Stimulated activated CD4-positive, alpha-beta T cell treated with anti-CD3 and anti-CD28 coated beads, Interleukin-2, amount 100 ng/mL, for 24 hours (primary cell): ENCODE results near the gene IFT27.

Source experiments
- DNase-seq, 2 donors: peaks; one replicate each; pipeline ENCODE4 v3.0.0-alpha.2; 2020

IFT27 gene, protein sequence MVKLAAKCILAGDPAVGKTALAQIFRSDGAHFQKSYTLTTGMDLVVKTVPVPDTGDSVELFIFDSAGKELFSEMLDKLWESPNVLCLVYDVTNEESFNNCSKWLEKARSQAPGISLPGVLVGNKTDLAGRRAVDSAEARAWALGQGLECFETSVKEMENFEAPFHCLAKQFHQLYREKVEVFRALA

DNA sequence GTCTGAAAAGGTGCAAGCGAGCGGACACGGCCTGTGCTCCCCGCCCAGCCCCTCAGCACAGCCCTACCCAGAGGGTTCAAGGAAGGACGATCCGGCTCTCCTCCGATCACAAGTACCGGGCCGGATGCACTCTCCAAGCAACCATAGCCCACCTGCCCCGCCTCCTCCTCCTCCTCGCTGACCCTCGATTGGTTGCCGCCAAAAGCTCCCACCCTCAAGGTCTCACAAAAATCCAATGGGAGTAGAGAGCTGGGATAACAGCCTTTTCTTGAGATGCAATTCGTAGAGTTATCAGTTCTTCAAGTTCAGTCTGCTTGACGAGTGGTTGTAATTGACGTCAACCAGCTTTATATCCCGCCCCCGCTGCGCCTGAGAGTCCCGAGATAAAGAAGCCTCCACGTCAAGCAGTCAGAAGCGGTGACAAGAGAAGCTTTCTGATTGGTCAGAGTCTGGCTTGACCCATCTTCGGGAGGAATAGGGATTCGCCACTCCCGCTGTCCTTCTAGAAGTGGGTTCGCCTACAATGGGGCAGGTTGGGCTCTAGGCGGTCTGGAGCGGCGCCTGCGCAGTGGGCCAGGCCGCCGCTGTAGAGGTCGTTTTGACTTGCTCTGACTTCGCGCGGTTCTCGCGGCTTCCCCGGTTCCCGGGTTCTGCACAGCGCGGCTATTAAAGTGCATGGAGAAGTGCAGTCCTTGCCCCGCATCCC lies at the start of gene IFT27:
Gene IFT27, minus strand, starts transcription at position 156 of the 706 bp plus-strand sequence. CDS start 412 bp downstream, outside the sequence.
- peak; percentile 94 to 97 for DNase-seq

DNA sequence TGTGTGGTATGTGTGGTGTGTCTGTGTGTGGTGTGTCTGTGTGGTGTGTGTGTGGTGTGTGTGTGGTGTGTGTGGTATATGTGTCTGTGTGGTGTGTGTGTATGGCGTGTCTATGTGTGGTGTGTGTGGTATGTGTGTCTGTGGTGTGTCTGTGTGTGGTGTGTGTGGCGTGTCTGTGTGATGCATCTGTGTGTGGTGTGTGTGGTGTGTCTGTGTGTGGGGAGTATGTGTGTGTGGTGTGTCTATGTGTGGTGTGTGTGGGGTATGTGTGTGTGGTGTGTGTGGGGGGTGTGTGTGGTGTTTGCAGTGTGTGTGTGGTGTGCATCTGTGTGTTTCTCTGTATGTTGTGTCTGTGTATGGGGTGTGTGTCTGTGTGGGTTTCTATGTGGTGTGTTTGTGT lies 48.7 kb upstream of the IFT27 start:
- no peak for DNase-seq

DNA sequence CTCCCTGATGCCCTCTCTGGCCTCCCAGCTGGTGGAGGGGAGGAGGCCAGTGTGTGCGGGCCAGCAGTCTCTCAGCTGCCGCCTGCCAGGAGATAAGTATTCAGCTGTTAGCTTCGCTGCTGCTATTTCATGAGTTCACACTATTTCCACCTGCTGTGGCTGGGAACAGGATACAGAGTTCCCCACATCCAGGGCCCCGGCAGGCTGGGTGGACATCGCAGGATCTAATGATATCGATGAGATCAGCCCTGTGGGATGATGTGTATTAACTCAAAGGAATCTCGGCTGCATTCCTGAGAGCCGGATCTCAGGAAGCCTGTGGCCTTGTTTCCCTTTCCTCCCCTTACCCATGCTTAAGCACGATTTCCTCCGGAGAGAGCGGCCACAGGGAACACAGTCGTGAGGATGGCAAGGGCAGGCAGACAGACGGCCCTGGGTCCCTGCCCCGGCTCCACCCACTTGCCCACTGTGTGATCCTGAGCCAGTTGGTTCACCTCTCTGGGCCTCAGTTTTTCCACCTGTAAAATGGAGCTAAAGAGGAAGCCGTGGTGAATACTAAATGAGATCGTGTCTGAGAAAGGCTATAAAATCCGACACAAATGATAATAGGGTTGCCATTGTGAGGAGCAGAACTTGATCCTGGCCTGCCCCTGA lies 47.4 kb upstream of the IFT27 start:
- no peak for DNase-seq

DNA sequence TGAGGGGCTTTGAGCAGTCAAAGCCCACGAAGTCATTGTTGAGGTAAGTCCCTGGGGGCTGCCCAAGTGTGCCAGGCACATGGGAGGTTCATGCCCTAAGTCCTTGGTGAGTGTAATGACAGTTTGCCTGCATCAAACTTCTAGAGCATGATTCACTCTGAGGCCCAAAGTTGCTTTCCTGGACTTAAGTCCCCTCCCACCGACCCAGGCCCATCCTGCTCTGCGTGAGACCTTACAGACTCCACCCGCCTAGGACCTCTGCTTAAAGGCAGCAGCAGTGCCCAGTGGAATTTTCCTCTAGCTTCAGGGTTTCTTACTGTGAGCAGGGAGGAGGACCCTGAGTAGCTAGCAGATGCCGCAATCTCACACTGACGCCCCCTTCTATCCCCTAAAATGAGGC lies 46.7 kb upstream of the IFT27 start:
- DNase-seq: no peak

DNA sequence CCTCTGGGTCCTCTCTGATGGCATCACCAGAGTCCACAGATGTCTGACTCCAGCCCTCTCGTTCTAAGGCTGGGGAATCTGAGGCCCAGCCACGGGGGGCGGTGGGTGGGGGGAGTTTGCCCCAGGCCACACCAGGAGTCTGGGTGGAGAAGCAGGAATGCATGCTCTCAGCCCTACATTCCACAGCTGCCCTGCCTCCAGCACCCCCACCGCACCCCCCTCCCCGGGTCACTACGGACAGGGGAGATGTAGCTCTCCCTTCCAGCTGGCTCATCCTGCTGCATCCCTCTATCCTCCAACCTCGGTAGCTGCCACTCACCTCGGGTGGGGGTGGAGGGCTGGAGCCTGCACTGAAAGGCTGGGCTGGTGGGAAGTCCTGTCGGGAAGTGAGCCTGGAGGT lies 43.2 kb upstream of the IFT27 start:
- DNase-seq: no peak

DNA sequence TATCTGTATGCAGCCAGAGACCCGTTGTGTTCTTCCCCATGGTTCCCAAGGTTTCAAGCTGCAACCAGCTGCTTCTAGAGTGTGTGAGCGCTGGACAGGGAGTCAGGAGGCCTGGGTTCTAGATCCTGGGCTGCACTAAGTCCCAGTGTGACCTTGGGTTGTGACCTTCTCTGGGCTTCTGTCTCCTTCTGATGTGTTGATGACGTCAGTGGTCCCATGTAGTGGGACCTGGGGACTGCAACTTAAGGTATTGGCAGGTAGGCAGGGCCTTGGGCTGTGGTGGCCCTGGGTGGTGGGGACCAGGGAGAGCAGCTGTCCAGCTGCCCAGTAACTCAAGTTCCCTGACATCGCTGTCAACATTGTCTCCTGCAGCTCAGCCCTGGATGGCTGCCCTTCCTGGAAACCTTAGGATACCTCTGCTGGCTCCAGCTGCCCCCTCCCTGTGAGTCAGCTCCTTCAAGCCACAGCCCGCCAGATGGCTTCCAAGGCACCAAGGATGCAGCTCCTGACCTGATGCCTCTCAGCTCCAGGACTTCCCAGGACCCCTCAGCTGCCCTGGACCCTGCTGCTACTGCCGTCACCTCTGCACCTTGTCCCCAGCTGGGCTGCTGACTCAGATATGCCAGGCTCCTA lies 42.2 kb upstream of the IFT27 start:
- no peak for DNase-seq

DNA sequence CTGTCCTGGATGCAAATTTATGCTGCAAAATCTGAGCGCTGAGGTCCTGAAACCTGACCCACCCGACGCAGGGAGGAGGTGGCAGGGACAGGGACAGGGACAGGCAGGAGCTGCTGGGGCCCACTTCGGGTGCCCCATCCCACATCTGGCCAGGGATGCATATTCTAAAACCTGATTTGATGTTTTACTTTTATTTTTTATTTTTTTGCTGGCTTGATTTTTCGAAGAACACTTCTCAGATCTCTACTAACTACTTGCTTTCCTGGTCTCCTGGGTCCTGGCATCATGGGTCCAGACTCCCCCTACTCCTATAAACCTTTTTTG lies 41.6 kb upstream of the IFT27 start:
- no peak for DNase-seq

DNA sequence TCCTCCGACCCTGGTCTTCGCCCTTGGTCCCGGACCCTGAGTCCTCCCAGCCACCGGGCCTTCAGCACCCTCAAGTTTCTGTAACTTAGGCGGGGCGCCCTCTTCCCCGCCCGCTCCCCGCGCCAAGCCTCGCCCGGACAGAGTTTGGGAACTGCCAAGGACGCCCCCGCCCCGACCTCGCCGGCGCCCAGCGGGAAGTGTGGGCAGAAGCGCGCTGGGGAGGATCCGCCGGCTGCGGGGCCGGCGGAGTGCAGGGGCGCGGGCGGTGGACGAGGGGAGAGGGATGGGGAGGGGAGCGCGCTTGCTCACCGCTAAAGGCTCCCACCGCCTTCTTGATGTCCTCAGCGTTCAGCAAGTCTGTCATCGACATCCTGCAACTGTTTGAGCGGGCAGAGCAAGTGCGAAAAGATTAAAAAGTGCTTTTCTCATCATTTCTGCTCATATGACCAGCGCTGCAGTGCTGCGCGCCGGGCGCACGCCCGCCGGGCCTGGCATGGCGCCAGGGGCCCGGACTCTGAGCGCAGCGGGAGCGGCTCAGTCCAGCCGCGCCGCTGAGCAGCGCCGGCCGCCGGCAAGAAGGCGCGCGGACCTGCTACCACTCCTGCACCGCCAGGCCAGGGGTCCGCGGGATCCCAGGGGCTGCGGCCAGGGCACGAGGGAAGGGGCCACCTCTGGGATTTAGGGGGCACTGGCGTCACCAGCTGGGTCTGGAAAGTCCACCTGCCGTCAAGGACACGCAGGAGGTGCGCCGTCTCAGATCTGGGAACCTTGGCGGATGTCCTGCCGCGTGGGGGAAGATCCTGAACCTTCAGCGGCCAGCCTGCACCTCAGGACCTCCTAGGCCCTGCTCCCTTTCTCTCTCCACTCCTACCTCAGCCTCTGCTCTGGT lies 41.0 kb upstream of the IFT27 start, which contains the start of gene PVALB:
Gene PVALB, minus strand, starts transcription at position 400 of the 889 bp plus-strand sequence. Its CDS starts 30 bp downstream, at position 370.
- DNase-seq: peak in 1 of 2 donors; percentile 13

DNA sequence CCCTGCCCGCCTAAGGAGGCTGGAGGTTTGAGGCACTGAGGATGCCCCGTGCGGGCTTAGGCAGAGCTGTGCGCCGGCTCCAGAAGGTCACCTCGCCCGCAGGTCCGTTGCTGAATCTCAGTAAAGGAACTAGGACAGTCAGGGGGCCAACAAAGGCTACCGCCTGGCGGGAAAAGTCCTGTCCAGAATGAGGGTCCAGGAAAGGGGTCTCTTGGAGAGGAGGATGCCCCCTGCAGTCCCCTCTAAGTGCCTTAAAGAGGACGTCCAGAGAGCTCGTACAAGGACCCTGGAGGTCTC lies 40.4 kb upstream of the IFT27 start:
- DNase-seq: peak in 1 of 2 donors; percentile 5

DNA sequence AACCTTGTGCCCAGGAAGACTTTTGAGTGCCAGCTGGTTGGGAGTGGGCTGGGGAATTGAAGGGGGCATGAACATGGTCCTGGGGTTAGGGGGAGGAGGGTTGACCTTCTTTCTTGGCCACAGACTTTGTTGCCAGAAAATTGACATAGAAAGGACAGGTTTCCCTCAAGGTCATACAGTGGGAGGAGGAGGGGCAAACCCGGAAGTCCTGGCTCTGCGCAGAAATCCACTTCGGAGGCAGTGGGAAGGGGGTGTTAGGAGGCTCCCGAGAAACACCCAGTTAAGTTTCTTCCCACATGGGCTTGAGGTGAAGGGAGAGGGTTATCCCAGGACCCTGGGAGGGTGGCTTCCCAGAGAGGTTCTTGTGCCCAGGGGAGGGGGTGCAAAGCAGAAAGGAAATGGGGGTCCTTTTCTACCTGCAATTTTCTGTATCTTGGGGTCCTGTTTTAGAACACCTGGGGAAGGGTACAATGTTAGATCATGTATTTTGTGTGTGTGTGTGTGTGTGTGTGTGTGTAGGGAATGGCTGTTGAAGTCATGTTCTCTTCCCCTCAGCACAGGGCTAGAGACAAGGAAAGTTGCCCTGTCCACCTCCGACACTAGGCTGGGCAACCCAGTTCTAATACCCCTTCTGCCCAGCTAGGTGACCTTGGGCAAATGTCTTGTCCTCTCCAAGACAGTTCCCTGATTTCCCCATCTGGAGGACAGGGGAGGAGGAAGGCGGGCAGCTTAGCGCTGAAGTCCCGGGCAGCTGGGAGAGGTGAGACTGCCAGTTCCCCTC lies 39.8 kb upstream of the IFT27 start:
- no peak for DNase-seq

DNA sequence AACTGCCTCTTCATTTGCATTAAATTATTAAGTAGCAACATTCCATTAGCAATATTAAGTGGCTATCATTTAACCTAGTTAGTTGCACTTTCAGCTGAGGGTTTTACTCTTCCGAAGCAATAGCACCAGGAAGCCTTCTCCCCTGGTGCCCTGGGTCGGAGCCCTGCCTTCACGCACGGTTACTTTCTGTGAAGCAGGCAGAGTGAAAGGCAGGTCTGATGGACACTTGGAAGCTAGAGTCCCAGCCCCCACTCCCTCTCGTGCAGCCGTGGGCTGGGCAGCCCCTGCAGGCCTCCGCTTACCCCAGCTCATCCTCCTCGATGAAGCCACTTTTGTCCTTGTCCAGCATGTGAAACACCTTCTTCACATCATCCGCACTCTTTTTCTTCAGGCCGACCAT lies 38.9 kb upstream of the IFT27 start:
- DNase-seq: no peak

DNA sequence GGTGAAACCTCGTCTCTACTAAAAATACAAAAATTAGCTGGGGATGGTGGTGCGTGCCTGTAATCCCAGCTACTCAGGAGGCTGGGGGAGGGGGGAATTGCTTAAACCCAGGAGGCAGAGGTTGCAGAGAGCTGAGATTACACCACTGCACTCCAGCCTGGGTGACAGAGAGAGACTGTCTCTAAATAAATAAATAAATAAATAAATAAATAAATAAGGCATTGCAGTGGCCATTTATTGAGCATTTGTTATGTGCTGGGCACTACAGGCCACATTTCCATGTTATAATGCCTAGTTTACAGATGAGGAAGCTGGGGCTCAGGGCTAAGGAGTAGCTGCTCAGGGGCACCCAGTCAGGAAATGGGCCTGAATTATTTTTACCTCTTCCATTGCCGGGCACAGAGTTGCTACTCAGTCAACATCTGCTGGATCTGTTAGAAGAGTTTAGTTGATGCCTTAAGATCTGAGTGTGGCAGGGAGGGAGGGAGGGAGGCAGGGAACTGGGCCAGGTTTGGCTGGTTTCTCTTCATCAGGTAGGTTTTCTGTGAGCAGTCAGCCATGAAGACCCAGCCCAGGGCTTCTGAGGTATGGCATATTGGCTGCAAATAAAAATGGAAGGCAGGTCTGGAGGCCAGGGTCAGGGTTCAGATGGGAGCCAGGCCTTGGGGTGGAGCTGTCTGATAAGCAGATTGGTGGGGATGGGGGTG lies 35.3 kb upstream of the IFT27 start:
- no peak for DNase-seq

DNA sequence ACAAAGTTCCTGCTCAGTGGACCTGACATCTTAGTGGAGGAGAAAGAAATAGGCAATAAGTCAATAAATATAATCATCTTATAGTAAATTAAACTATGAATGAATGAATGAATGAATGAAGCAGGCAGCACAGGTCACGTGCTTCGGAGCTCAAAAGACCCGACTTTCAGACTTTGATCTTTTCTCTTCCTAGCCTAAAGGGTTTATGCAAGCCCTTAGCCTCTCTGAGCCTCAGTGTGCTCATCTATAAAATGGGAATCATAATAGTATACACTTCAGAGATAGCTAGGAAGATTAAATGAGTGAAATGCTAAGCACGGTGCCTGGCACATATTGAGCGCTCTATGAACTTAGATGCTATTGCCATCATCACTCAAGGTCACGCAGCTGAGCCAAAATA lies 33.4 kb upstream of the IFT27 start:
- no peak for DNase-seq

DNA sequence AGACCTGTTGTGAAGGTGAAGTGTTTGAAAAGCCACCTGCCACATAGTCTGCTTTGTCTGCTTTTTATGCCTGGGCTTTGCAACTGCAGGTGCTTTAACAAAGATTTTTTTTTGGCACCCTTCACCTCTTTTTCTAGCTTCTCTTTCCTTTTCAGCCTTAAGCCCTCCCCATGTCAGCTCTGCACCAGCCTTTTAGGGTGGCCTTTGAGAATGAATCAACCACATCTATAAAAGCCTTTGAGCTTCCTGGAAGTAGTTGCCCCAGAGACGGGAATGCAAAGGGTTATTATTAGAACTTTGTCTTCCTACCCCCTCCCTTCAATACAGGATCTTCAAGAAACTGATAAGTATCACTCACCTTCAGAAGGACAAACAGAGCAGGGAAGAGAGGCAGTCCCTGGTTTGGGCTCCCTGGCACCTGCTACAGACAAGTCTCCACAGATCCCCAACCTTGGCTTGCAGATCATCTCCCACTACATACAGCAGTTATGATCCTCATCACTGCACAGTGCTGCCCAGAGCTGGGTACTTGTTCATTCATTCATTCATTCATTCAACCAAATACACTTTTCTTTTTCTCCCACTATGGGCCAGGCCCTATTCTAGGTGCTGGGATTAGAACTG lies 32.9 kb upstream of the IFT27 start:
- DNase-seq: no peak

DNA sequence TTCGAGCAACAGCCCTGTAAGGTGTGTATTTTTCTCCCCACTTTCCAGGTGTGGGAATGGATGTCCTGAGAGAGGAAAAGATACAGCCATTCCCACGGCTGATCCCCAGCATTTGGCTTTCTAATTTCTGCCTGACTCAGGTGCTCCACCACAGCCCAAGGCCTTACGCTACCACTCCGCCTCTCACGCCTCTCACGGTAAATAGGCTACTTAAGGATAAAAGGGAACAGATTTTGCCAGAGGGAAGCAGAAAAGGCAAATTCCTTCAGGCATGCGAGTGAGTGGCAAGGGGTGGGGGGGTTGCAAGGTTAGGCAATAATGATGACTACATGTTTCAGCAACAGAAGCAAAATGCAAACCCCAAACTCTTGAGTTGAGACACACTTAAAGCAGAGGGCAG lies 31.7 kb upstream of the IFT27 start:
- DNase-seq: no peak

DNA sequence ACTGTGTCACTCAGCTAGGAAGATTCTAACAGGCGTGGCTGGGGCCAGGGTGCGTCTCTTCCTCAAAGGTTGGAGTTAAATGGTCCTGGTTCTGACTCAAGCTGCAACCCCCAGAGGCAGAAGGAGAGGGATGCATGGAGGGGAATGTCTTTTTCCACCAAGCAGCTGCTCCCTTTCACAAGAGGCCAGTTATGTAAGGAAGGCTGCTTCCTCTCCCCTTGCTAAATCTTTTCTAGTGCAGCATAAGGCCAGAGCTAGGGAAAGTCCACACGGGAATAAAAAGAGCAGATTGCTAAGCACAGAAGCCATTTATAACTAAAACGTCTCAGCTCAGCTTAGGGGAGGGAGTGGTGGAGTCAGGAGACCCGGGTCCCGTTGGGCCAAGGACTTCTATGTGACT lies 30.9 kb upstream of the IFT27 start:
- DNase-seq: no peak

DNA sequence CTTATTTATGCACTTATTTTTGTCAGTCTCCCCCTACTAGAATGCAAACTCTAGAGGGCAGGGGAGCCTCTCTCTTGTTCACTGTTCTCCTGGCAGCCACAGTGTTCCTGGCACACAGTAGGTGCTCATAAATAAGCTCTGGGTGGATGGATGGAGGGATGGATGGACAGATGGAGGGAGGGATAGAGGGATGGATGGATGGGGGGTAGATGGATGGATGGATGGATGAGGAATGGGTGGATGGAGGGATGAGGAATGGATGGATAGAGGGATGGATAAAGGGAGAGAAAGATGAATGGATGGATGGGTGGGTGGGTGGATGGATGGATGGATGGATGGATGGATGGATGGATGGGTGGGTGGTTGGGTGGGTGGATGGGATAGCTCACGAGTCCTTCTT lies 27.4 kb upstream of the IFT27 start:
- DNase-seq: no peak

DNA sequence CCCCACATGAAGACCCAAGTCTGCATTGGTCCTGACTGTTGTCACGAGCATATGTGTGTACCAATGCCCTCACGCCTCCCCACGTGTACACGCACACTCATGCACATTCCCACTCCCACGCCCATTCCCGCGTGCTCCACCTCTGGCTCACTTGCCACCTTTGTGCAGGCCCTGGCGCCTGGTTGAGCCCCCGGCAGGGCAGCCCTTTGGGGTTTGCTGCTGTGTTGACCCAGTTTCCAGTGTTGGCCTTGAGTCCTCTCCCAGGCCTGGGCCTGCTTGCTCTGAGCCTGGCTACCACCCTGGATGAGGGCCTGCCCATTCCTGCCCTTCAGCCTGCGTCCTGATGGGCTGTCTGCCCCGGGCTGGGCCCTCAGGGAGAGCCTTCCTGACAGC lies 22.8 kb upstream of the IFT27 start:
- DNase-seq: no peak

DNA sequence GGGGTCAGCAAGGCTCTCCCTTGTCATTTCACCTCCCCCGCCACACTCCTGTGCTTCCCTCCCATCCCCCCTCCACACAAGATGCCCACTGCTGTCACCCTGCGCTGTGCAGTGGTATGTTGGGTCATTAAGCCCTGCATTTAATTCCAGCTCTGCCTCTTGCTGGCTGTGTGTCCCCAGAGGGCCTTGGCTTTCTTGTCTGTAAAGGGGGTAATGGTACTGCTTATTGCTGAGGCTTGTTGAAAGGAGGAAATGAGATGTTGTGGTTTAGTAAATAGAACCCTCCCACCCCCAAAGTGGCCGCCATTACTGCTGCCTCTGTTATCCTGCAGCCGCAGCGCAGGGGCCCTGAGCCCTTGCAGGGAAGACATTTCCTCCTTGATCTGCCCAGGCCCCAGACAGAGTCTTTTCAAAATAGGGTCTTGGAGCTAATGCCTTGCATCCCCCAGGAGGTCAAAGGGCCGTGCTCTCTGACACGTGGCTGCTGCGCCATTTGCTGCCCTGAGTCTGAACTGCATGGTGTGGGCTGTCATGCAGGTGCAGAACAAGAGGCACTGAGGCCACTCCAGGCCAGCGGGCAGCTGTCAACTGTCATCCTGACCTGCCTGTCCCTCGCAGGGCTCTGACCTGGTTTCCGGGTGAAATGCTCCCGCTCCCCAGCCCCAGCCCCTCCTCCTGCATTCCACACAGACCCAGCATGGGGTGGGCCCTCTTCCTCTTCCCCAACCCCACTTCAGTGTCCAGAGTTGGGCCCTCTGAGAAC lies 22.2 kb upstream of the IFT27 start:
- DNase-seq: no peak

DNA sequence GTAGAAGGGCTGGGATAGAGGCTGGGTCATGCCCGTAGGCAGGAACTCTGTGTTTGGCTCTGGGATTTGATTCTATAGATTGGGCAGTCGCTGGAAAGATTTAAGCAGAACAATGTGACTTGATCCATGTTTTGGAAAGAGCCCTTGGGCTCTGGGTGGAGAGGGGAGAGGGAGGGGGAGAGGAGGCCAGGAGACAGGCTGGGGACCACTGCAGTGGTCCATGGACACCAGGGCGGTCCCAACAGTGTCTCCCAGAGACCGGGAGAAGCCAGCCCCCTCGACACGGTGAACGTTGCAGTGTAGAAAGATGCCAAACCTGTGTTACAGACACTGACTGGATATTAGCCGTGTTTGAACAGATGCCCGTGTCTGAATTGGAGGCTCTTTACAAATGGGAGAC lies 21.5 kb upstream of the IFT27 start:
- DNase-seq: no peak
